ENCODE data around the gene IP6K3. TPM values are rescaled to one million over a fixed set of nuclear protein-coding genes. Genes with fewer than 3 reads are reported as not detected.

IP6K3 gene
- total RNA-seq, 1 experiment from 2014 or later = not detected

- H3K36me3 ChIP-seq (ENCODE audit: control insufficient read depth, insufficient read depth, low read length) = peaks cover 38% of the 10 kb centered on the region
- no TSS peak for BruUV-seq (replicated peaks)
- intact Hi-C loops (cut with micrococcal nuclease; ENCODE audit: unreplicated experiment) (no loop called here), in situ Hi-C loops (cut with HindIII; ENCODE audit: low pct_unique_long_range_greater_than_20kb, low sequenced_read_pairs) (no loop called here)
- no peak for ATAC-seq
- POLR2A ChIA-PET = no interaction called here
- H3K9me3 ChIP-seq (ENCODE audit: control insufficient read depth, insufficient read depth, low read depth, low read length) = no peaks in the 10 kb centered on the region
- peak overlapping the region; percentile 77 for H3K27ac ChIP-seq (ENCODE audit: low read length)
- DNase-seq (ENCODE audit: low read depth, low spot score) = no peak
- H3K4me1 ChIP-seq (ENCODE audit: control insufficient read depth, insufficient read depth, low read length) = peaks cover 72% of the 10 kb centered on the region
- TF ChIP-seq SIN3A (IDR thresholded peaks at IDR 0.05; ENCODE audit: borderline replicate concordance, insufficient read depth, low read depth, low read length) = no peak
- no peak for TF ChIP-seq CTCF (IDR thresholded peaks at IDR 0.05)
- TF ChIP-seq POLR2AphosphoS5 (IDR thresholded peaks at IDR 0.05; ENCODE audit: low read depth, low read length) = no peak
- TF ChIP-seq, protein P1, sequence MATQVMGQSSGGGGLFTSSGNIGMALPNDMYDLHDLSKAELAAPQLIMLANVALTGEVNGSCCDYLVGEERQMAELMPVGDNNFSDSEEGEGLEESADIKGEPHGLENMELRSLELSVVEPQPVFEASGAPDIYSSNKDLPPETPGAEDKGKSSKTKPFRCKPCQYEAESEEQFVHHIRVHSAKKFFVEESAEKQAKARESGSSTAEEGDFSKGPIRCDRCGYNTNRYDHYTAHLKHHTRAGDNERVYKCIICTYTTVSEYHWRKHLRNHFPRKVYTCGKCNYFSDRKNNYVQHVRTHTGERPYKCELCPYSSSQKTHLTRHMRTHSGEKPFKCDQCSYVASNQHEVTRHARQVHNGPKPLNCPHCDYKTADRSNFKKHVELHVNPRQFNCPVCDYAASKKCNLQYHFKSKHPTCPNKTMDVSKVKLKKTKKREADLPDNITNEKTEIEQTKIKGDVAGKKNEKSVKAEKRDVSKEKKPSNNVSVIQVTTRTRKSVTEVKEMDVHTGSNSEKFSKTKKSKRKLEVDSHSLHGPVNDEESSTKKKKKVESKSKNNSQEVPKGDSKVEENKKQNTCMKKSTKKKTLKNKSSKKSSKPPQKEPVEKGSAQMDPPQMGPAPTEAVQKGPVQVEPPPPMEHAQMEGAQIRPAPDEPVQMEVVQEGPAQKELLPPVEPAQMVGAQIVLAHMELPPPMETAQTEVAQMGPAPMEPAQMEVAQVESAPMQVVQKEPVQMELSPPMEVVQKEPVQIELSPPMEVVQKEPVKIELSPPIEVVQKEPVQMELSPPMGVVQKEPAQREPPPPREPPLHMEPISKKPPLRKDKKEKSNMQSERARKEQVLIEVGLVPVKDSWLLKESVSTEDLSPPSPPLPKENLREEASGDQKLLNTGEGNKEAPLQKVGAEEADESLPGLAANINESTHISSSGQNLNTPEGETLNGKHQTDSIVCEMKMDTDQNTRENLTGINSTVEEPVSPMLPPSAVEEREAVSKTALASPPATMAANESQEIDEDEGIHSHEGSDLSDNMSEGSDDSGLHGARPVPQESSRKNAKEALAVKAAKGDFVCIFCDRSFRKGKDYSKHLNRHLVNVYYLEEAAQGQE (IDR thresholded peaks at IDR 0.05; ENCODE audit: insufficient read depth in 1 of 2, low read depth in 2 of 2, low read length in 1 of 2) = no peak
- no peak for TF ChIP-seq TCF7L2 (IDR thresholded peaks at IDR 0.05; ENCODE audit: low read depth, low read length)
- no peak overlapping the region for H3K4me3 ChIP-seq (ENCODE audit: low read depth in 2 of 2, low read length in 2 of 2)
- CTCF ChIA-PET = no interaction called here
- no peaks in the 10 kb centered on the region for H3K27me3 ChIP-seq (ENCODE audit: control insufficient read depth, insufficient read depth, low read length)
These were observed 35.9 kb upstream of the IP6K3 start for GRCh38 chr6:33782561-33782960.

DNA sequence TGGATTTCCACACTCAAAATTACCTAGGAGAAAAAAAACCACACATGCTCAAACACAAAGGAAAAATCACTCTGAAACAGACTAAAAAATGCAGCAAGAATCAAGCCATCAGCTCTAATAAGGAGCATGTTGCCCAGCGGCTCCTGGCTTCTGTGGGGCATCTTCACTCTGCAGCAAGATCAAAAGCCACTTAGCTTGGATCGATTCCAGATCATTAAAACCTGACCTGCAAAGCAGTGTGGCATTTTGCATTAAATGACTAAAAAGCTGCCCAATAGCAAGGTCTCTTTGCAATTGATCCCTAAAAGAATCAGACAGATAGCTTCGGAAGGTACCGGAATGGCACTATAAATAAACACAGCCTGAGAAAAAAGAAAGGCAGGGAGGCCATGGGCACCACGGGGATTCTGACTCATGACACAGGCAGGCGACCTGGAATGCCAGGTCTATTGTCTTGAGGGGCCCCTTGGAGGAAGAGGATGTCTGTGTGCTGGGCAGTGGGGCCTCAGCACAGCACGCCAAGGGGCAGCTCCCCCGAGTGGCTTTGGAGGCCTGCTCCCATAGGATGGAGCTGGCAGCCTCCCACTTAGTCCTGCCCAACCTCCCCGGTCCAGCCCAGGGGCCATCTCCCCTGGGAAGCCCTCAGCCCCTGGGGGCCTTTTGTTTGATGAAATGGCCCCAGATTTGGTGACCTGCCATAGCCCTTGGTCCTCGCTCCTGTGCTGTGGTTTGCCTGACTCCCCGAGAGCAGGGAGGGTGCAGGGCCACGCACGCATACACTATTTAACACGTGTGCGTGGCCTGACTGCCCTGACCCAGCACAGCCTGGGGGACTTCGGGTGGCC is 34.6 kb upstream of the IP6K3 start:
- in situ Hi-C loops (cut with HindIII; ENCODE audit: low pct_unique_long_range_greater_than_20kb, low sequenced_read_pairs) (no loop called here), intact Hi-C loops (cut with micrococcal nuclease; ENCODE audit: unreplicated experiment) (no loop called here)
- Histone ChIP-seq H3K27ac (ENCODE audit: low read length) (peak overlapping the region; percentile 77), H3K4me3 (ENCODE audit: low read depth in 2 of 2, low read length in 2 of 2) (no peak overlapping the region; a peak in 1 of 4 replicates), H3K4me1 (ENCODE audit: control insufficient read depth, insufficient read depth, low read length) (peaks cover 60% of the 10 kb centered on the region), H3K9me3 (ENCODE audit: control insufficient read depth, insufficient read depth, low read depth, low read length) (no peaks in the 10 kb centered on the region), H3K36me3 (ENCODE audit: control insufficient read depth, insufficient read depth, low read length) (peaks cover 40% of the 10 kb centered on the region), H3K27me3 (ENCODE audit: control insufficient read depth, insufficient read depth, low read length) (no peaks in the 10 kb centered on the region)
- POLR2A ChIA-PET = interaction anchor here (0.6 kb wide), 1 partner anchor 39 kb away, joined by 4 read pairs; no protein-coding TSS in a partner anchor
- DNase-seq (ENCODE audit: low read depth, low spot score) (peak; percentile 33), ATAC-seq (peak; percentile 95)
- peak; percentile 53; the same call in 1 of the 2 replicates for TF ChIP-seq SIN3A (IDR thresholded peaks at IDR 0.05; ENCODE audit: borderline replicate concordance, insufficient read depth, low read depth, low read length)
- no peak for TF ChIP-seq CTCF (IDR thresholded peaks at IDR 0.05)
- TF ChIP-seq TCF7L2 (IDR thresholded peaks at IDR 0.05; ENCODE audit: low read depth, low read length) = peak; percentile 92
- TF ChIP-seq, protein P1 (IDR thresholded peaks at IDR 0.05; ENCODE audit: insufficient read depth in 1 of 2, low read depth in 2 of 2, low read length in 1 of 2) = no peak
- peak; percentile 87 for TF ChIP-seq POLR2AphosphoS5 (IDR thresholded peaks at IDR 0.05; ENCODE audit: low read depth, low read length)
- CTCF ChIA-PET = interaction anchor here (0.6 kb wide), 1 partner anchor 244 kb away, joined by 3 read pairs; no protein-coding TSS in a partner anchor
- no TSS peak for BruUV-seq (replicated peaks)

Measured in Panc1 (cell line).